HG03520 (cell line): Measurements from ENCODE around the gene LDB2.

Source experiments
- ATAC-seq: cut with Tn5 transposase; IDR thresholded peaks from one replicate; pipeline ENCODE4 v1.9.1; 2021; ENCODE audit warnings: mild to moderate bottlenecking, moderate library complexity; ENCODE audit not compliant: unreplicated experiment

Gene LDB2

DNA sequence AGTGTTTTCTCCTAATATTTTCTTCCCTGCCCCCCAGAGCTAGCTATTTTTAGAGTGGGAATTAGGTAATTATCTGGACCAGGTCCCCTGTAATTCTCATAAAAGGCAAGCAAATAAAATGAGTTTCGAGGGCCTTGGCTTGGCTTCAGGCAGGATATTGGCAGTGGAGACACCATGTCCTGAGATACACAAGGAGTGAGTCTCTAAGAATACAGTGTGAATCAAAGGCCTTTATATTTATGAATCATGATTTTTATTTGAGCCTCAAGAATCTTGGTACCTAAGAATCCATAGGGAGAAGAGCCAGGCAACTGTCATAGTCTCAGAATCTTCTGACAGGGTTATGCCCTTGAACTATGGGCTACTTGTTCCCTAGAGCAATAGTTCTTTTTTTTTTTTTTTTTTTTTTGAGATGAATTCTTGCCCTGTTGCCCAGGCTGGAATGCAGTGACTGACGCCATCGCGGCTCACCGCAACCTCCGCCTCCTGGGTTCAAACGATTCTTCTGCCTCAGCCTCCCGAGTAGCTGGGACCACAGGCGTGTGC is 205.4 kb downstream of the LDB2 start:
- no peak for ATAC-seq

GRCh38 chr4:16692524-16692923 is 205.9 kb downstream of the LDB2 start:
- ATAC-seq, result no peak

GRCh38 chr4:16692046-16692445 is 206.4 kb downstream of the LDB2 start:
- no peak for ATAC-seq

GRCh38 chr4:16691450-16691849 is 207.0 kb downstream of the LDB2 start:
- ATAC-seq, result no peak

DNA sequence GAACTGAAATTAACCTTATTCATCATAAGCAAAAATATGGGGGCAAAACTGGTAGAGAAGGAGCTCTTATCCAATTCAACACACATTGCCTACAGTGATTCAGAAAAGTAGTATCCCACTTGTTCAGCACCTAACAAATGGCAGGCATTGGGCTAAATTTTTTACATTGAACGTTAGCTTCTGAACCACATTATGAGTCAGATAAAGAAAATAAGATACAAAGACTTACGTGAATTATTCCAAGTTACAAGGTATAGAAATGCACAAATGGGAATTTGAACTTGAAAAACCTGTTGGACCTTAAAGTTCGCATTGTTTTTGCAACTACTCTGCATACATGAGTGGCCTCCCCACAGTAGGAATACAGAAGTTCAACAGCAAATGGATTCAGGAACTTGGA is 210.6 kb downstream of the LDB2 start:
- no peak for ATAC-seq

GRCh38 chr4:16687011-16687410 is 211.4 kb downstream of the LDB2 start:
- ATAC-seq, result no peak

- no peak for ATAC-seq
Measured at GRCh38 chr4:16686195-16686594, 212.2 kb downstream of the LDB2 start.

DNA sequence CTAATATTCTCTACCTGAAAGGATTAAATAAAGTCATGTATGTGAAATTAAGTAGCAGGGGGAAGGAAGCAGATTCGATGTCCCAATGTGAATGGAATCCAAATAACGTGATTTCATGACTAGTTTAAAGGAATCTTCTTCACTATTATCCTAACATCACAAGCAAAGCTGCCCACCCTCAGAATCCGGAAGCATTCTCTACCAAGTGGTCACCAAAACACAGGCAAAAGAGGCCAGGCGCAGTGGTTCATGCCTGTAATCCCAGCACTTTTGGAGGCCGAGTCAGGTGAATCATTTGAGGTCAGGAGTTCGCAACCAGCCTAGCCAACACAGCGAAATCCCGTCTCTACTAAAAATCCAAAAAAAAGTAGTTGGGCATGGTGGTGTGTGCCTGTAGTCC is 212.9 kb downstream of the LDB2 start:
- no peak for ATAC-seq

DNA sequence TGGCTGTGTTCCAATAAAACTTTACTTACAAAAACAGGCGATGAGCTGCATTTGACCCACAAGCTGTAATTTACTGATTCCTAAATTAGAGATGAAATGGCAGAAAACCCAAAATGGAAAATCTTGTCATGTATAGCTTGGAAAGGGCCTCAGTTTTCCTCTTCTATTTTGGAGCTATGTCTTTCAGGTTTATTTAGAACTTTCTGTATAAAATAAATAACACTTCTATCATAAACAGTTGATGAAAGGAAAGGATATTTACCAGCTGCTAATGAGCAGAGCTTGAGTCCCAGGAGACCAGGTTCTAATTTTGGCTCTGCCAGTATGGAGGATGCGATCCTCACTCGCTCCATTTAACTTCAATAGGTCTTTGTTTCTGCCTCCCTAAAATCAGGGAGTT is 213.5 kb downstream of the LDB2 start:
- ATAC-seq, result no peak

GRCh38 chr4:16684097-16684496 is 214.3 kb downstream of the LDB2 start:
- no peak for ATAC-seq

- no peak for ATAC-seq
Measured at GRCh38 chr4:16682975-16683374, 215.5 kb downstream of the LDB2 start.

GRCh38 chr4:16677001-16677944 is 221.2 kb downstream of the LDB2 start:
- ATAC-seq, result no peak

- no peak for ATAC-seq
Measured at GRCh38 chr4:16676230-16676770, 222.1 kb downstream of the LDB2 start.

DNA sequence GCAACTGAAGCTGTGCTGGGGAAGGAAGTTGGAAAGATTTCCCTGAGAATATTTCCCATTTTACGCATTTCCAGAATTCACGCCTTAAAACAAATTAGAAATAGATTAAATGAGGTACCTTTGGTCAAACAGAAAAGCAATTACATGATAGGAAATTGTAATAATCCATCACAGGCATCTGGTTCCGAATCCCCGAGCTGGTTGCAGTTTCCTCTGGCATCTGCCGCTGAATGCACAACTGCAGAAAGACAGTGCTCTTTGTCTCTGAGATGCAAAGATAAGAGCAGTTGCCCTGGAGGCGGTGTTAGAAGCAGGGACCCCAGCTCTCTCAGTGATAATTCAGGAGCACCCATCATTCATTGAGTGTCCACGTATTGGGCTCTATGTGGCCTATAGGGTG is 224.4 kb downstream of the LDB2 start:
- ATAC-seq, result no peak

- no peak for ATAC-seq
Measured at GRCh38 chr4:16672421-16672820, 226.0 kb downstream of the LDB2 start.

DNA sequence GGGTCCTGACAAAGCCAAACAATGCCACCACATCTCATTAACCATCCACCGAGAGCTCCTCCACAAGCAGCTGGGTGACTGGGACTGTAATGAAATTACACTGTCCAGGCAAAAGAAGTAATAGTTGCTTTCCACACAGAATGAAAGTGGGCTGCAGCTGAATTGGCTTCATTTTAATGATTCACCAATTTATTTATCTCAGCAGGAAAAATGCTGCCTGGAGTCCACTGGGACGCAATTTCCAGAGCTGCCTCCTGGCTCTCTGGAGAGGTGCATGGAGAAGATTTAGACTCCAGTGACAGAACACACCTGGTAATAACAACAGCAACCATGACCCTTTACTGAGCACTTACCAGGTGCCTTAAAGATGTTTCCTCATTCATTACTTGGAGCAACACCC is 226.7 kb downstream of the LDB2 start:
- no peak for ATAC-seq

GRCh38 chr4:16670727-16671126 is 227.7 kb downstream of the LDB2 start:
- ATAC-seq, result no peak

- no peak for ATAC-seq
Measured at GRCh38 chr4:16669036-16669435, 229.4 kb downstream of the LDB2 start.

GRCh38 chr4:16668488-16668887 is 230.0 kb downstream of the LDB2 start:
- ATAC-seq, result no peak

- ATAC-seq, result no peak
Measured at GRCh38 chr4:16667464-16667863, 231.0 kb downstream of the LDB2 start.

DNA sequence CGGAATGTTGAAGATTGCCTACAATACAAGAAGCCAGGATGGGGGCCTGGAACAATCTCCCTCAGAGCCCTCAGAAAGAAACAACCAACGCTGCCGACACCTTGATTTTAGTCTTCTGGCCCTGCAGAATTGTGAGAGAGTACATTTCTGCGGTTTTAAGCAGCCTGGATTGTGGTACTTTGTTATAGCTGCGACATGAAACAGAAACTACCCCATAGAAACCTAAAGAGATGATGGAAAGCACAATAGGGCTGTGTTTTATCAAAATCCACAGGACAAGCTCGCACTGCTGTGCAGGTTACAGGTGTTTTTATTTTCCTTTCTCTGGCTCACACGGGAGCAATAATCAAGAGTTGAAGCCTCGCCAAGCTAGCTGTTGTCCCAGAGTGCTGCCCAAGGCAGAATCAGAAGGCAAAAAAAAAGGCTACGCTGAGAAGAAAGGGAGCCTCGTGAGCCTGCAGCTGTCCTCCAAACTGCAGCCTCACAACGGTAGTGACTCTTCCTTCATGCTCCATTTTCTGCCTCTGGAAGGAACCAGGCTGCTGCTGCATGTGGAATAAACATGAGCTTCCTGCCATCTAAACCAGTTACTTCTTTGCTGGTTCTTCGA is 232.4 kb downstream of the LDB2 start:
- ATAC-seq, result no peak

DNA sequence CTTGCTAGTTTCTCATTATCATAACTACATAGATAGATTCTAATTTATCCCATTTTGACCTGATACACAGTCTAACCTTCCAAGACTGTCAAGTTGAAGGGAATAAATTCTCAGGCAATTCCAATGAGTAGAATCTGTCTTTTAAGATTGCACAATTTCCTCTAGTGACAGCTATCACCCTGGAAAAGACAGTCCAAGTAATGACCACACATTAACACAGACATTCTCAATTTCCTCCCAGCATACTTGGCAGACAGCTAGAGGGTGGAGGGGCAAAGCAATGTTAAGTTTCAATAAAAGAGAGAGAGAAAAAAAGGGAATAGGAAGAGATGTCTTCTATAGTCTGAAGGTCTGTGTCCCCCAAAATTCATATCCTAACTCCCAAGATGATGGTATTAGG is 234.7 kb downstream of the LDB2 start:
- no peak for ATAC-seq
